OCI-LY1 (cell line): ENCODE measurements around the gene ASPG.

Experiments used
- H2AFZ ChIP-seq: fragments of 200-600 bp; sonication (generic), shearing (Covaris generic); 2 replicates; pipeline ENCODE4 v1.6.0; 2014; ENCODE audit warnings: antibody characterized with exemption, mild to moderate bottlenecking, low read length
- H3F3A ChIP-seq: fragments of 200-600 bp; sonication (generic), shearing (Covaris generic); 2 replicates; pipeline ENCODE4 v1.6.0; 2014; ENCODE audit warnings: mild to moderate bottlenecking, antibody characterized with exemption, low read length, moderate library complexity; ENCODE audit not compliant: insufficient read depth
- H3K27ac ChIP-seq: fragments of 200-600 bp; sonication (generic); 2 replicates; pipeline ENCODE4 v1.5.1; 2014; ENCODE audit warnings: low read length, mixed run types, mild to moderate bottlenecking, low read depth; ENCODE audit not compliant: poor library complexity, severe bottlenecking
- H3K27me3 ChIP-seq: fragments of 200-600 bp; sonication (generic); 2 replicates; pipeline ENCODE4 v1.6.0; 2014; ENCODE audit warnings: antibody characterized with exemption, mild to moderate bottlenecking, low read length, moderate library complexity; ENCODE audit not compliant: insufficient read depth
- H3K36me3 ChIP-seq: fragments of 200-600 bp; sonication (generic); 2 replicates; pipeline ENCODE4 v1.6.1; 2014; ENCODE audit warnings: mild to moderate bottlenecking, antibody characterized with exemption, low read length, moderate library complexity, mixed read lengths; ENCODE audit not compliant: insufficient read depth
- H3K4me1 ChIP-seq: fragments of 200-600 bp; sonication (generic); 2 replicates; pipeline ENCODE4 v1.5.1; 2014; ENCODE audit warnings: mild to moderate bottlenecking, low read length, moderate library complexity; ENCODE audit not compliant: insufficient read depth, severe bottlenecking
- H3K4me2 ChIP-seq: fragments of 200-600 bp; sonication (generic), shearing (Covaris generic); 2 replicates; pipeline ENCODE4 v1.6.1; 2014; ENCODE audit warnings: low read length
- H3K4me3 ChIP-seq: fragments of 200-600 bp; sonication (generic); 2 replicates; pipeline ENCODE4 v1.5.1; 2014; ENCODE audit warnings: low read length, low read depth, mild to moderate bottlenecking, mixed read lengths; ENCODE audit not compliant: poor library complexity, severe bottlenecking
- H3K79me2 ChIP-seq: fragments of 200-600 bp; shearing (Covaris generic); 2 replicates; pipeline ENCODE4 v1.6.1; 2016; ENCODE audit warnings: mixed run types, low read length, mixed read lengths; ENCODE audit not compliant: insufficient read depth
- H3K9ac ChIP-seq: fragments of 200-600 bp; sonication (generic), shearing (Covaris generic); 2 replicates; pipeline ENCODE4 v1.6.1; 2014; ENCODE audit warnings: mild to moderate bottlenecking, low read length, mixed read lengths
- H3K9me2 ChIP-seq: fragments of 200-600 bp; sonication (generic), shearing (Covaris generic); 2 replicates; pipeline ENCODE4 v1.6.1; 2014; ENCODE audit warnings: low read depth, mild to moderate bottlenecking, low read length, mixed read lengths
- H3K9me3 ChIP-seq: fragments of 200-600 bp; shearing (Covaris generic); 2 replicates; pipeline ENCODE4 v1.6.1; 2014; ENCODE audit warnings: low read length, mixed read lengths
- H4K20me1 ChIP-seq: fragments of 200-600 bp; sonication (generic), shearing (Covaris generic); 2 replicates; pipeline ENCODE4 v1.6.0; 2016; ENCODE audit warnings: mild to moderate bottlenecking, low read length; ENCODE audit not compliant: insufficient read depth
- CTCF ChIP-seq: fragments of 200-600 bp; sonication (generic), shearing (Covaris generic); IDR thresholded peaks from 2 replicates; pipeline ENCODE4 v1.5.1; 2017; ENCODE audit warnings: mild to moderate bottlenecking, antibody characterized with exemption, low read length, moderate library complexity, mixed read lengths
- EZH2 ChIP-seq: fragments of 200-600 bp; sonication (generic), shearing (Covaris generic); IDR thresholded peaks from 2 replicates; pipeline ENCODE4 v1.8.0; 2017; ENCODE audit warnings: borderline replicate concordance, mixed run types, mild to moderate bottlenecking, antibody characterized with exemption, low read length, moderate library complexity, mixed read lengths

The ASPG gene

GRCh38 chr14:104136472-104137296 is 51.2 kb downstream of the ASPG start:
- Histone ChIP-seq H2AFZ (no peak overlapping the region), H3K9me2 (no peaks in the 10 kb centered on the region), H3K4me1 (no peaks in the 10 kb centered on the region), H3K36me3 (no peaks in the 10 kb centered on the region), H3K27me3 (no peaks in the 10 kb centered on the region), H3F3A (no peaks in the 10 kb centered on the region), H3K9ac (no peak overlapping the region), H3K79me2 (no peaks in the 10 kb centered on the region), H3K27ac (no peak overlapping the region), H3K4me2 (no peak overlapping the region), H3K9me3 (no peaks in the 10 kb centered on the region), H3K4me3 (no peak overlapping the region), H4K20me1 (no peaks in the 10 kb centered on the region)
- no peak for TF ChIP-seq CTCF
- TF ChIP-seq EZH2 = no peak

GRCh38 chr14:104137297-104138097 is 52.0 kb downstream of the ASPG start:
- H3K79me2 ChIP-seq = no peaks in the 10 kb centered on the region
- no peak overlapping the region for H2AFZ ChIP-seq
- no peaks in the 10 kb centered on the region for H3K9me2 ChIP-seq
- TF ChIP-seq CTCF (no peak), EZH2 (no peak)
- no peaks in the 10 kb centered on the region for H3K27me3 ChIP-seq
- no peaks in the 10 kb centered on the region for H3K4me1 ChIP-seq
- no peak overlapping the region for H3K9ac ChIP-seq
- H3K4me2 ChIP-seq = no peak overlapping the region
- H3K27ac ChIP-seq = no peak overlapping the region
- H3K9me3 ChIP-seq = no peaks in the 10 kb centered on the region
- H4K20me1 ChIP-seq = no peaks in the 10 kb centered on the region
- H3F3A ChIP-seq = no peaks in the 10 kb centered on the region
- no peak overlapping the region for H3K4me3 ChIP-seq
- H3K36me3 ChIP-seq = no peaks in the 10 kb centered on the region

GRCh38 chr14:104138098-104138717 is 52.7 kb downstream of the ASPG start, which contains the start of gene KIF26A:
Gene KIF26A, plus strand, starts transcription at chr14:104138587. Its CDS starts 136 bp downstream, at chr14:104138723.
- no peak within 1 kb of the TSS for H3K9ac ChIP-seq
- H3K79me2 ChIP-seq = no peaks in the 10 kb centered on the region
- no peak within 1 kb of the TSS for H2AFZ ChIP-seq
- H3K36me3 ChIP-seq = no peaks in the 10 kb centered on the region
- H3F3A ChIP-seq = no peaks in the 10 kb centered on the region
- no peak within 1 kb of the TSS for H3K4me2 ChIP-seq
- no peaks in the 10 kb centered on the region for H4K20me1 ChIP-seq
- H3K9me3 ChIP-seq = no peaks in the 10 kb centered on the region
- H3K27me3 ChIP-seq = no peaks in the 10 kb centered on the region; the same call in 1 of the 2 replicates
- TF ChIP-seq EZH2 = no peak
- TF ChIP-seq CTCF = no peak
- H3K9me2 ChIP-seq = no peaks in the 10 kb centered on the region
- no peak within 1 kb of the TSS for H3K4me3 ChIP-seq
- H3K27ac ChIP-seq = no peak within 1 kb of the TSS
- H3K4me1 ChIP-seq = no peaks in the 10 kb centered on the region
